ENCODE measurements around the gene JAG2.

Gene JAG2

DNA sequence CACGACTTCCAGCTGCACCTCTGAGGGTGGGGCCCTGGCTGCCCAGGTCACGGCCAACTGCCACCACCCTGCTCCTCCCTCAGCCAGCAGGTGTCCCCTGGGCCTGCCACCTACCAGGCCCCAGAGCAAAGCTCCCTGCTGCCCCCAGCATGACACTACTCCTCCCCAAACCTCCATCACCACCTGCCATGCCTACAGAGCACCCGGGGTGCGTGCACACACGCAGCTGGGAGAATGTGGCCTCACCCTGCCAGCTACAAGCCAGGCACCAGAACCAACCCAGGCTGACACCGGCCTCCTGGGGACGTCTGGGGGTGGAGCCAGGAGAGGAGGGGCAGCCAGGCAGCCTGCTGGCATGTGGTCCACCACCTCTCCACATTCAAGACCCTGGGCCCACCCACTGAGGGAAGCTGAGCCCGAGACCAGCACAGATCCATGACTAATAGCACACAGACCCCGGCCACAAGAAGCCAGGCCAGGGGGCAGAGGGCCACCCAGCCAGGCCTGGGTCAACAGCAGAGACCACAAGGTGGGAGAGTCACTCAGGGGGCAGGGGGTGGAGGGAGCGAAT lies 3.4 kb downstream of the JAG2 start (continued):
- TF ChIP-seq ZNF184 (tag by site-specific recombination; IDR thresholded peaks at IDR 0.05) (no peak), ZFP41 (tag by site-specific recombination; IDR thresholded peaks at IDR 0.05; ENCODE audit: borderline replicate concordance) (no peak), GLIS1 (tag by site-specific recombination; IDR thresholded peaks at IDR 0.05) (peak; percentile 95), SP7 (tag by site-specific recombination; IDR thresholded peaks at IDR 0.05) (peak; percentile 38), SP3 (tag by site-specific recombination; IDR thresholded peaks at IDR 0.05) (0 out of 2 replicates have a peak, but pooled peaks have one; percentile 31), ZIC2 (tag by site-specific recombination; IDR thresholded peaks at IDR 0.05) (peak; percentile 100), ZNF24 (tag by site-specific recombination; IDR thresholded peaks at IDR 0.05) (no peak), KLF1 (tag by site-specific recombination; IDR thresholded peaks at IDR 0.05) (peak; percentile 89)
- TF ChIP-seq, protein P1, sequence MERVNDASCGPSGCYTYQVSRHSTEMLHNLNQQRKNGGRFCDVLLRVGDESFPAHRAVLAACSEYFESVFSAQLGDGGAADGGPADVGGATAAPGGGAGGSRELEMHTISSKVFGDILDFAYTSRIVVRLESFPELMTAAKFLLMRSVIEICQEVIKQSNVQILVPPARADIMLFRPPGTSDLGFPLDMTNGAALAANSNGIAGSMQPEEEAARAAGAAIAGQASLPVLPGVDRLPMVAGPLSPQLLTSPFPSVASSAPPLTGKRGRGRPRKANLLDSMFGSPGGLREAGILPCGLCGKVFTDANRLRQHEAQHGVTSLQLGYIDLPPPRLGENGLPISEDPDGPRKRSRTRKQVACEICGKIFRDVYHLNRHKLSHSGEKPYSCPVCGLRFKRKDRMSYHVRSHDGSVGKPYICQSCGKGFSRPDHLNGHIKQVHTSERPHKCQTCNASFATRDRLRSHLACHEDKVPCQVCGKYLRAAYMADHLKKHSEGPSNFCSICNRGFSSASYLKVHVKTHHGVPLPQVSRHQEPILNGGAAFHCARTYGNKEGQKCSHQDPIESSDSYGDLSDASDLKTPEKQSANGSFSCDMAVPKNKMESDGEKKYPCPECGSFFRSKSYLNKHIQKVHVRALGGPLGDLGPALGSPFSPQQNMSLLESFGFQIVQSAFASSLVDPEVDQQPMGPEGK (tag by site-specific recombination; IDR thresholded peaks at IDR 0.05), result peak; percentile 70
- TF ChIP-seq, protein P2, sequence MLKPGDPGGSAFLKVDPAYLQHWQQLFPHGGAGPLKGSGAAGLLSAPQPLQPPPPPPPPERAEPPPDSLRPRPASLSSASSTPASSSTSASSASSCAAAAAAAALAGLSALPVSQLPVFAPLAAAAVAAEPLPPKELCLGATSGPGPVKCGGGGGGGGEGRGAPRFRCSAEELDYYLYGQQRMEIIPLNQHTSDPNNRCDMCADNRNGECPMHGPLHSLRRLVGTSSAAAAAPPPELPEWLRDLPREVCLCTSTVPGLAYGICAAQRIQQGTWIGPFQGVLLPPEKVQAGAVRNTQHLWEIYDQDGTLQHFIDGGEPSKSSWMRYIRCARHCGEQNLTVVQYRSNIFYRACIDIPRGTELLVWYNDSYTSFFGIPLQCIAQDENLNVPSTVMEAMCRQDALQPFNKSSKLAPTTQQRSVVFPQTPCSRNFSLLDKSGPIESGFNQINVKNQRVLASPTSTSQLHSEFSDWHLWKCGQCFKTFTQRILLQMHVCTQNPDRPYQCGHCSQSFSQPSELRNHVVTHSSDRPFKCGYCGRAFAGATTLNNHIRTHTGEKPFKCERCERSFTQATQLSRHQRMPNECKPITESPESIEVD (tag by site-specific recombination; IDR thresholded peaks at IDR 0.05), result no peak
- TF ChIP-seq, protein P3, sequence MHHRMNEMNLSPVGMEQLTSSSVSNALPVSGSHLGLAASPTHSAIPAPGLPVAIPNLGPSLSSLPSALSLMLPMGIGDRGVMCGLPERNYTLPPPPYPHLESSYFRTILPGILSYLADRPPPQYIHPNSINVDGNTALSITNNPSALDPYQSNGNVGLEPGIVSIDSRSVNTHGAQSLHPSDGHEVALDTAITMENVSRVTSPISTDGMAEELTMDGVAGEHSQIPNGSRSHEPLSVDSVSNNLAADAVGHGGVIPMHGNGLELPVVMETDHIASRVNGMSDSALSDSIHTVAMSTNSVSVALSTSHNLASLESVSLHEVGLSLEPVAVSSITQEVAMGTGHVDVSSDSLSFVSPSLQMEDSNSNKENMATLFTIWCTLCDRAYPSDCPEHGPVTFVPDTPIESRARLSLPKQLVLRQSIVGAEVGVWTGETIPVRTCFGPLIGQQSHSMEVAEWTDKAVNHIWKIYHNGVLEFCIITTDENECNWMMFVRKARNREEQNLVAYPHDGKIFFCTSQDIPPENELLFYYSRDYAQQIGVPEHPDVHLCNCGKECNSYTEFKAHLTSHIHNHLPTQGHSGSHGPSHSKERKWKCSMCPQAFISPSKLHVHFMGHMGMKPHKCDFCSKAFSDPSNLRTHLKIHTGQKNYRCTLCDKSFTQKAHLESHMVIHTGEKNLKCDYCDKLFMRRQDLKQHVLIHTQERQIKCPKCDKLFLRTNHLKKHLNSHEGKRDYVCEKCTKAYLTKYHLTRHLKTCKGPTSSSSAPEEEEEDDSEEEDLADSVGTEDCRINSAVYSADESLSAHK (tag by site-specific recombination; IDR thresholded peaks at IDR 0.05), result no peak

DNA sequence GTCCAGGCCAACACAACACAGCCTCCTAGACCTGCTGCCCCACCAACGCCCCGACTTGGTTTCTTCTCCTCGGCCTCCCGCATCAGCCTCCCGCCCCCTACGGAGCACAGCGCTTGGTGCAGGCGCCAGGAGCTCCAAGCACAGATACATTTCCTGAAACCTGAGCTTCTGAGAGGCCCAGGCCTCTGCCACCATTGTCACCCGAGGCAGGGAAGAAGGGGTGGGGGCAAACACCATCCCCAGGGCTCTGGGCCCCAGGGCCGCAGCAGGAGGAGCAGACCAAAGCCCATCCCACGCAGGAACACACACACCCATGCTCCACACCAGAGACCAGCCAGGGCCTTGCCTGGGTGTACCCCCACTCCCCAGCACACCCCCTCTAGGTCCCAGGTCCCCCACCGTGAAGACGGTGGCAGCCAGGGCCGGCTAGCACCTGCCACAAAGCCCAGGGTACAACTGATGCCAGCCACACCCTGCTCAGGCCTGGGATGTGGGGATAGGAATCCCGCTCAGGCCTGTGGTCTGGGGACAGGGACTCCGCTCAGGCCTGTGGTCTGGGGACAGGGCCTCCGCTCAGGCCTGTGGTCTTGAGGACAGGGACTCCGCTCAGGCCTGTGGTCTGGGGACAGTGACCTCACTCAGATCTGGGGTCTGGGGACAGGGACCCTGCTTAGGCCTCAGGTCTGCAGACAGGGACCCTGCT lies 5.4 kb downstream of the JAG2 start:
- ChIA-PET CTCF (no interaction called here), POLR2A (no interaction called here)
- Histone ChIP-seq H3K4me1 (ENCODE audit: control insufficient read depth, insufficient read depth, low read length) (peaks cover 5% of the 10 kb centered on the region; the same call in 1 of the 2 replicates), H3K27ac (ENCODE audit: extremely low read depth, low read depth, low read length) (0 out of 2 replicates have a peak overlapping the region, but pooled peaks have one; percentile 16), H3K9me3 (ENCODE audit: control insufficient read depth, insufficient read depth, low read depth, low read length) (no peaks in the 10 kb centered on the region), H3K4me3 (ENCODE audit: low read depth, low read length) (no peak overlapping the region), H3K36me3 (ENCODE audit: control insufficient read depth in 2 of 2, insufficient read depth in 1 of 2, low read length in 2 of 2) (peaks cover 0 to 4% of the 10 kb centered on the region in 2 experiments; a peak in 1 of 3 replicates)
- TF ChIP-seq EGR2 (tag by site-specific recombination; IDR thresholded peaks at IDR 0.05; ENCODE audit: low read depth), result 0 out of 2 replicates have a peak, but pooled peaks have one; percentile 10
- TF ChIP-seq MYNN (tag by site-specific recombination; IDR thresholded peaks at IDR 0.05; ENCODE audit: borderline replicate concordance), result no peak
- TF ChIP-seq MEIS1 (CRISPR knock-in tag; IDR thresholded peaks at IDR 0.05; ENCODE audit: borderline replicate concordance), result no peak
- TF ChIP-seq, protein P4, sequence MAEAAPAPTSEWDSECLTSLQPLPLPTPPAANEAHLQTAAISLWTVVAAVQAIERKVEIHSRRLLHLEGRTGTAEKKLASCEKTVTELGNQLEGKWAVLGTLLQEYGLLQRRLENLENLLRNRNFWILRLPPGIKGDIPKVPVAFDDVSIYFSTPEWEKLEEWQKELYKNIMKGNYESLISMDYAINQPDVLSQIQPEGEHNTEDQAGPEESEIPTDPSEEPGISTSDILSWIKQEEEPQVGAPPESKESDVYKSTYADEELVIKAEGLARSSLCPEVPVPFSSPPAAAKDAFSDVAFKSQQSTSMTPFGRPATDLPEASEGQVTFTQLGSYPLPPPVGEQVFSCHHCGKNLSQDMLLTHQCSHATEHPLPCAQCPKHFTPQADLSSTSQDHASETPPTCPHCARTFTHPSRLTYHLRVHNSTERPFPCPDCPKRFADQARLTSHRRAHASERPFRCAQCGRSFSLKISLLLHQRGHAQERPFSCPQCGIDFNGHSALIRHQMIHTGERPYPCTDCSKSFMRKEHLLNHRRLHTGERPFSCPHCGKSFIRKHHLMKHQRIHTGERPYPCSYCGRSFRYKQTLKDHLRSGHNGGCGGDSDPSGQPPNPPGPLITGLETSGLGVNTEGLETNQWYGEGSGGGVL (tag by site-specific recombination; IDR thresholded peaks at IDR 0.05), result peak; percentile 44; the same call in 1 of the 2 replicates
- TF ChIP-seq ZNF423 (tag by site-specific recombination; IDR thresholded peaks at IDR 0.05), result peak; percentile 54; the same call in 1 of the 2 replicates
- TF ChIP-seq ZSCAN23 (tag by site-specific recombination; IDR thresholded peaks at IDR 0.05), result no peak
- no peak for TF ChIP-seq ZBTB1 (tag by site-specific recombination; IDR thresholded peaks at IDR 0.05)
- TF ChIP-seq, protein P5, sequence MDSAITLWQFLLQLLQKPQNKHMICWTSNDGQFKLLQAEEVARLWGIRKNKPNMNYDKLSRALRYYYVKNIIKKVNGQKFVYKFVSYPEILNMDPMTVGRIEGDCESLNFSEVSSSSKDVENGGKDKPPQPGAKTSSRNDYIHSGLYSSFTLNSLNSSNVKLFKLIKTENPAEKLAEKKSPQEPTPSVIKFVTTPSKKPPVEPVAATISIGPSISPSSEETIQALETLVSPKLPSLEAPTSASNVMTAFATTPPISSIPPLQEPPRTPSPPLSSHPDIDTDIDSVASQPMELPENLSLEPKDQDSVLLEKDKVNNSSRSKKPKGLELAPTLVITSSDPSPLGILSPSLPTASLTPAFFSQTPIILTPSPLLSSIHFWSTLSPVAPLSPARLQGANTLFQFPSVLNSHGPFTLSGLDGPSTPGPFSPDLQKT (IDR thresholded peaks at IDR 0.05; ENCODE audit: borderline replicate concordance, low read depth, low read length), result no peak
- TF ChIP-seq, protein P6, sequence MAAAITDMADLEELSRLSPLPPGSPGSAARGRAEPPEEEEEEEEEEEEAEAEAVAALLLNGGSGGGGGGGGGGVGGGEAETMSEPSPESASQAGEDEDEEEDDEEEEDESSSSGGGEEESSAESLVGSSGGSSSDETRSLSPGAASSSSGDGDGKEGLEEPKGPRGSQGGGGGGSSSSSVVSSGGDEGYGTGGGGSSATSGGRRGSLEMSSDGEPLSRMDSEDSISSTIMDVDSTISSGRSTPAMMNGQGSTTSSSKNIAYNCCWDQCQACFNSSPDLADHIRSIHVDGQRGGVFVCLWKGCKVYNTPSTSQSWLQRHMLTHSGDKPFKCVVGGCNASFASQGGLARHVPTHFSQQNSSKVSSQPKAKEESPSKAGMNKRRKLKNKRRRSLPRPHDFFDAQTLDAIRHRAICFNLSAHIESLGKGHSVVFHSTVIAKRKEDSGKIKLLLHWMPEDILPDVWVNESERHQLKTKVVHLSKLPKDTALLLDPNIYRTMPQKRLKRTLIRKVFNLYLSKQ (tag by site-specific recombination; IDR thresholded peaks at IDR 0.05; ENCODE audit: borderline replicate concordance), result no peak
- TF ChIP-seq, protein P7, sequence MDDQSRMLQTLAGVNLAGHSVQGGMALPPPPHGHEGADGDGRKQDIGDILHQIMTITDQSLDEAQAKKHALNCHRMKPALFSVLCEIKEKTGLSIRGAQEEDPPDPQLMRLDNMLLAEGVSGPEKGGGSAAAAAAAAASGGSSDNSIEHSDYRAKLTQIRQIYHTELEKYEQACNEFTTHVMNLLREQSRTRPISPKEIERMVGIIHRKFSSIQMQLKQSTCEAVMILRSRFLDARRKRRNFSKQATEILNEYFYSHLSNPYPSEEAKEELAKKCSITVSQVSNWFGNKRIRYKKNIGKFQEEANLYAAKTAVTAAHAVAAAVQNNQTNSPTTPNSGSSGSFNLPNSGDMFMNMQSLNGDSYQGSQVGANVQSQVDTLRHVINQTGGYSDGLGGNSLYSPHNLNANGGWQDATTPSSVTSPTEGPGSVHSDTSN (CRISPR knock-in tag; IDR thresholded peaks at IDR 0.05), result no peak
- TF ChIP-seq SP7 (tag by site-specific recombination; IDR thresholded peaks at IDR 0.05), result no peak; the same call in 1 of the 2 replicates
- TF ChIP-seq GLIS1 (tag by site-specific recombination; IDR thresholded peaks at IDR 0.05), result peak; percentile 95
- TF ChIP-seq REPIN1 (tag by site-specific recombination; IDR thresholded peaks at IDR 0.05; ENCODE audit: low read depth), result no peak
- TF ChIP-seq ZXDB (tag by site-specific recombination; IDR thresholded peaks at IDR 0.05), result no peak
